Measurements from ENCODE around the gene TLDC2. TPM values are rescaled to one million over a fixed set of nuclear protein-coding genes. Genes with fewer than 3 reads are reported as not detected.

Gene TLDC2
- total RNA-seq, 1 experiment from 2014 or later: 0.17 TPM

DNA sequence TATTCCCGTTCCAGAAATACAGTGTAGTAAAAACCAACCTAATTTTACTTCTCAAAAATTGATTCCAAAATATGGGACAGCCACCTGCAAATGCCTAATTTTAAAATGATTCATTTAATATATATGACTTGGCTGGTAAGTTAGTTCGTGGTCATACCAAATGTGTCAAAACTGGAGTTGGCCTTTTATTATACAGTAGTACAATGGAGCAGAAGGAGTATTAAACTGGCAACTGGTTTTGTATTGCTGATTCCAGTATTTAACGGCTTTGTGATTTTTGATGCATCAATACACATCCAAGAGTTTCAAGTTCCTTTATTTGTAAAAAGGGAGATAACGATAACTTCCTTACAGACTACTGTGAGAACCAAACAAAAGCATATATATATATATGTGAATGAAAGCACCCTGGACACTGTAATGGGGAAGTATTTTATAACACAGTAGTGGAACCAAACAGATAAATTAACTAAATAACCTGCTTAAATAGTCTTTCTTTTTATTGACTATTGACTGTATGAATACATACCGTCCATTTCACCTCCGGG is 50.8 kb downstream of the TLDC2 start (continued):
- TF ChIP-seq MXD4 (CRISPR knock-in tag; IDR thresholded peaks at IDR 0.05; ENCODE audit: borderline replicate concordance) (no peak), ZBTB21 (CRISPR knock-in tag; IDR thresholded peaks at IDR 0.05; ENCODE audit: borderline replicate concordance) (no peak), NR2C2 (CRISPR knock-in tag; IDR thresholded peaks at IDR 0.05) (no peak), JUN (CRISPR knock-in tag; IDR thresholded peaks at IDR 0.05) (no peak), TCF7 (CRISPR knock-in tag; IDR thresholded peaks at IDR 0.05; ENCODE audit: low read depth) (no peak)

DNA sequence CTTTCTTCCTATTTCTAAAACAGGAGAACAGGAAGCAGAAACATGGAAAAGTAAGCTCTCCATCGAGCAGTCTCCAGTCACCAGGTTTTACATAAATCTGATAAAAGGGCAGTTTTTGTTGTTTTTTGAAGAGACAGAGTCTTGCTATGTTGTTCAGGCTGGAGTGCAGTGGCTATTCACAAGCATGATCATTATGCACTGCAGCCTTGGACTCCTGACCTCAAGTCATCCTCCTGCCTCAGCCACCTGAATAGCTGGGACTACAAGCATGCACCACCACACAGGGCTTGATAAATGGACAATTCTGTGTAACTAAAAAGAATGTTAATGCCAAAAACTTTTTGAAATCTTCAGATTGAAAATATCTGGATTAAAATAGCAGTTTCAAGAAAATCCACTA is 51.8 kb downstream of the TLDC2 start:
- POLR2A ChIA-PET: no interaction called here
- no peaks in the 10 kb centered on the region for H3K9me3 Mint-ChIP-seq
- H3K27ac Mint-ChIP-seq: no peak overlapping the region
- peaks cover 38% of the 10 kb centered on the region for H3K36me3 Mint-ChIP-seq
- DNase-seq (ENCODE audit: low spot score) (no peak), ATAC-seq (no peak)
- CTCF ChIA-PET: interaction anchor here (1.5 kb wide), 1 partner anchor 8 kb away, joined by 5 read pairs; no protein-coding TSS in a partner anchor
- H3K4me3 Mint-ChIP-seq: no peak overlapping the region
- no peaks in the 10 kb centered on the region for H3K27me3 Mint-ChIP-seq (ENCODE audit: low read depth)
- peaks cover 11% of the 10 kb centered on the region for H3K4me1 Mint-ChIP-seq
- TF ChIP-seq, protein P1, sequence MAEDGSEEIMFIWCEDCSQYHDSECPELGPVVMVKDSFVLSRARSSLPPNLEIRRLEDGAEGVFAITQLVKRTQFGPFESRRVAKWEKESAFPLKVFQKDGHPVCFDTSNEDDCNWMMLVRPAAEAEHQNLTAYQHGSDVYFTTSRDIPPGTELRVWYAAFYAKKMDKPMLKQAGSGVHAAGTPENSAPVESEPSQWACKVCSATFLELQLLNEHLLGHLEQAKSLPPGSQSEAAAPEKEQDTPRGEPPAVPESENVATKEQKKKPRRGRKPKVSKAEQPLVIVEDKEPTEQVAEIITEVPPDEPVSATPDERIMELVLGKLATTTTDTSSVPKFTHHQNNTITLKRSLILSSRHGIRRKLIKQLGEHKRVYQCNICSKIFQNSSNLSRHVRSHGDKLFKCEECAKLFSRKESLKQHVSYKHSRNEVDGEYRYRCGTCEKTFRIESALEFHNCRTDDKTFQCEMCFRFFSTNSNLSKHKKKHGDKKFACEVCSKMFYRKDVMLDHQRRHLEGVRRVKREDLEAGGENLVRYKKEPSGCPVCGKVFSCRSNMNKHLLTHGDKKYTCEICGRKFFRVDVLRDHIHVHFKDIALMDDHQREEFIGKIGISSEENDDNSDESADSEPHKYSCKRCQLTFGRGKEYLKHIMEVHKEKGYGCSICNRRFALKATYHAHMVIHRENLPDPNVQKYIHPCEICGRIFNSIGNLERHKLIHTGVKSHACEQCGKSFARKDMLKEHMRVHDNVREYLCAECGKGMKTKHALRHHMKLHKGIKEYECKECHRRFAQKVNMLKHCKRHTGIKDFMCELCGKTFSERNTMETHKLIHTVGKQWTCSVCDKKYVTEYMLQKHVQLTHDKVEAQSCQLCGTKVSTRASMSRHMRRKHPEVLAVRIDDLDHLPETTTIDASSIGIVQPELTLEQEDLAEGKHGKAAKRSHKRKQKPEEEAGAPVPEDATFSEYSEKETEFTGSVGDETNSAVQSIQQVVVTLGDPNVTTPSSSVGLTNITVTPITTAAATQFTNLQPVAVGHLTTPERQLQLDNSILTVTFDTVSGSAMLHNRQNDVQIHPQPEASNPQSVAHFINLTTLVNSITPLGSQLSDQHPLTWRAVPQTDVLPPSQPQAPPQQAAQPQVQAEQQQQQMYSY (CRISPR knock-in tag; IDR thresholded peaks at IDR 0.05): no peak
- TF ChIP-seq, protein P2, sequence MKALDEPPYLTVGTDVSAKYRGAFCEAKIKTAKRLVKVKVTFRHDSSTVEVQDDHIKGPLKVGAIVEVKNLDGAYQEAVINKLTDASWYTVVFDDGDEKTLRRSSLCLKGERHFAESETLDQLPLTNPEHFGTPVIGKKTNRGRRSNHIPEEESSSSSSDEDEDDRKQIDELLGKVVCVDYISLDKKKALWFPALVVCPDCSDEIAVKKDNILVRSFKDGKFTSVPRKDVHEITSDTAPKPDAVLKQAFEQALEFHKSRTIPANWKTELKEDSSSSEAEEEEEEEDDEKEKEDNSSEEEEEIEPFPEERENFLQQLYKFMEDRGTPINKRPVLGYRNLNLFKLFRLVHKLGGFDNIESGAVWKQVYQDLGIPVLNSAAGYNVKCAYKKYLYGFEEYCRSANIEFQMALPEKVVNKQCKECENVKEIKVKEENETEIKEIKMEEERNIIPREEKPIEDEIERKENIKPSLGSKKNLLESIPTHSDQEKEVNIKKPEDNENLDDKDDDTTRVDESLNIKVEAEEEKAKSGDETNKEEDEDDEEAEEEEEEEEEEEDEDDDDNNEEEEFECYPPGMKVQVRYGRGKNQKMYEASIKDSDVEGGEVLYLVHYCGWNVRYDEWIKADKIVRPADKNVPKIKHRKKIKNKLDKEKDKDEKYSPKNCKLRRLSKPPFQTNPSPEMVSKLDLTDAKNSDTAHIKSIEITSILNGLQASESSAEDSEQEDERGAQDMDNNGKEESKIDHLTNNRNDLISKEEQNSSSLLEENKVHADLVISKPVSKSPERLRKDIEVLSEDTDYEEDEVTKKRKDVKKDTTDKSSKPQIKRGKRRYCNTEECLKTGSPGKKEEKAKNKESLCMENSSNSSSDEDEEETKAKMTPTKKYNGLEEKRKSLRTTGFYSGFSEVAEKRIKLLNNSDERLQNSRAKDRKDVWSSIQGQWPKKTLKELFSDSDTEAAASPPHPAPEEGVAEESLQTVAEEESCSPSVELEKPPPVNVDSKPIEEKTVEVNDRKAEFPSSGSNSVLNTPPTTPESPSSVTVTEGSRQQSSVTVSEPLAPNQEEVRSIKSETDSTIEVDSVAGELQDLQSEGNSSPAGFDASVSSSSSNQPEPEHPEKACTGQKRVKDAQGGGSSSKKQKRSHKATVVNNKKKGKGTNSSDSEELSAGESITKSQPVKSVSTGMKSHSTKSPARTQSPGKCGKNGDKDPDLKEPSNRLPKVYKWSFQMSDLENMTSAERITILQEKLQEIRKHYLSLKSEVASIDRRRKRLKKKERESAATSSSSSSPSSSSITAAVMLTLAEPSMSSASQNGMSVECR (CRISPR knock-in tag; IDR thresholded peaks at IDR 0.05; ENCODE audit: borderline replicate concordance): no peak
- TF ChIP-seq TEAD4 (CRISPR knock-in tag; IDR thresholded peaks at IDR 0.05) (no peak), SP1 (CRISPR knock-in tag; conservative IDR thresholded peaks at IDR 0.05) (no peak), ZNF138 (CRISPR knock-in tag; conservative IDR thresholded peaks at IDR 0.05) (no peak), USF2 (CRISPR knock-in tag; IDR thresholded peaks at IDR 0.05) (no peak), HMGA2 (CRISPR knock-in tag; IDR thresholded peaks at IDR 0.05) (no peak), ATF6 (CRISPR knock-in tag; IDR thresholded peaks at IDR 0.05) (no peak), NFATC4 (CRISPR knock-in tag; IDR thresholded peaks at IDR 0.05) (no peak)
- TF ChIP-seq, protein P3, sequence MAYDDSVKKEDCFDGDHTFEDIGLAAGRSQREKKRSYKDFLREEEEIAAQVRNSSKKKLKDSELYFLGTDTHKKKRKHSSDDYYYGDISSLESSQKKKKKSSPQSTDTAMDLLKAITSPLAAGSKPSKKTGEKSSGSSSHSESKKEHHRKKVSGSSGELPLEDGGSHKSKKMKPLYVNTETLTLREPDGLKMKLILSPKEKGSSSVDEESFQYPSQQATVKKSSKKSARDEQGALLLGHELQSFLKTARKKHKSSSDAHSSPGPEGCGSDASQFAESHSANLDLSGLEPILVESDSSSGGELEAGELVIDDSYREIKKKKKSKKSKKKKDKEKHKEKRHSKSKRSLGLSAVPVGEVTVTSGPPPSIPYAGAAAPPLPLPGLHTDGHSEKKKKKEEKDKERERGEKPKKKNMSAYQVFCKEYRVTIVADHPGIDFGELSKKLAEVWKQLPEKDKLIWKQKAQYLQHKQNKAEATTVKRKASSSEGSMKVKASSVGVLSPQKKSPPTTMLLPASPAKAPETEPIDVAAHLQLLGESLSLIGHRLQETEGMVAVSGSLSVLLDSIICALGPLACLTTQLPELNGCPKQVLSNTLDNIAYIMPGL (CRISPR knock-in tag; IDR thresholded peaks at IDR 0.05): no peak
- TF ChIP-seq, protein P4, sequence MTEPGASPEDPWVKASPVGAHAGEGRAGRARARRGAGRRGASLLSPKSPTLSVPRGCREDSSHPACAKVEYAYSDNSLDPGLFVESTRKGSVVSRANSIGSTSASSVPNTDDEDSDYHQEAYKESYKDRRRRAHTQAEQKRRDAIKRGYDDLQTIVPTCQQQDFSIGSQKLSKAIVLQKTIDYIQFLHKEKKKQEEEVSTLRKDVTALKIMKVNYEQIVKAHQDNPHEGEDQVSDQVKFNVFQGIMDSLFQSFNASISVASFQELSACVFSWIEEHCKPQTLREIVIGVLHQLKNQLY (CRISPR knock-in tag; IDR thresholded peaks at IDR 0.05): no peak
- TF ChIP-seq, protein P5, sequence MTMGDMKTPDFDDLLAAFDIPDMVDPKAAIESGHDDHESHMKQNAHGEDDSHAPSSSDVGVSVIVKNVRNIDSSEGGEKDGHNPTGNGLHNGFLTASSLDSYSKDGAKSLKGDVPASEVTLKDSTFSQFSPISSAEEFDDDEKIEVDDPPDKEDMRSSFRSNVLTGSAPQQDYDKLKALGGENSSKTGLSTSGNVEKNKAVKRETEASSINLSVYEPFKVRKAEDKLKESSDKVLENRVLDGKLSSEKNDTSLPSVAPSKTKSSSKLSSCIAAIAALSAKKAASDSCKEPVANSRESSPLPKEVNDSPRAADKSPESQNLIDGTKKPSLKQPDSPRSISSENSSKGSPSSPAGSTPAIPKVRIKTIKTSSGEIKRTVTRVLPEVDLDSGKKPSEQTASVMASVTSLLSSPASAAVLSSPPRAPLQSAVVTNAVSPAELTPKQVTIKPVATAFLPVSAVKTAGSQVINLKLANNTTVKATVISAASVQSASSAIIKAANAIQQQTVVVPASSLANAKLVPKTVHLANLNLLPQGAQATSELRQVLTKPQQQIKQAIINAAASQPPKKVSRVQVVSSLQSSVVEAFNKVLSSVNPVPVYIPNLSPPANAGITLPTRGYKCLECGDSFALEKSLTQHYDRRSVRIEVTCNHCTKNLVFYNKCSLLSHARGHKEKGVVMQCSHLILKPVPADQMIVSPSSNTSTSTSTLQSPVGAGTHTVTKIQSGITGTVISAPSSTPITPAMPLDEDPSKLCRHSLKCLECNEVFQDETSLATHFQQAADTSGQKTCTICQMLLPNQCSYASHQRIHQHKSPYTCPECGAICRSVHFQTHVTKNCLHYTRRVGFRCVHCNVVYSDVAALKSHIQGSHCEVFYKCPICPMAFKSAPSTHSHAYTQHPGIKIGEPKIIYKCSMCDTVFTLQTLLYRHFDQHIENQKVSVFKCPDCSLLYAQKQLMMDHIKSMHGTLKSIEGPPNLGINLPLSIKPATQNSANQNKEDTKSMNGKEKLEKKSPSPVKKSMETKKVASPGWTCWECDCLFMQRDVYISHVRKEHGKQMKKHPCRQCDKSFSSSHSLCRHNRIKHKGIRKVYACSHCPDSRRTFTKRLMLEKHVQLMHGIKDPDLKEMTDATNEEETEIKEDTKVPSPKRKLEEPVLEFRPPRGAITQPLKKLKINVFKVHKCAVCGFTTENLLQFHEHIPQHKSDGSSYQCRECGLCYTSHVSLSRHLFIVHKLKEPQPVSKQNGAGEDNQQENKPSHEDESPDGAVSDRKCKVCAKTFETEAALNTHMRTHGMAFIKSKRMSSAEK (CRISPR knock-in tag; IDR thresholded peaks at IDR 0.05; ENCODE audit: borderline replicate concordance): no peak

Data from WTC11 (cell line).